Endothelial cell of umbilical vein (primary cell): ENCODE measurements around the gene ABLIM2. TPM values are rescaled to one million over a fixed set of nuclear protein-coding genes. Genes with fewer than 3 reads are reported as not detected.

Experiments used
- BruUV-seq: library from RNA; stranded (reverse); fragments of 400-500 nt; replicated peaks from 2 replicates; lab custom pipeline; 2021; lab: Mats Ljungman, UMichigan
- CTCF ChIA-PET: fragments of 300-600, 350-600 bp; sonication (Branson Sonifier 250); formaldehyde crosslinking; loops from one replicate; lab custom pipeline; 2021; ENCODE audit warnings: antibody characterized with exemption, inconsistent platforms; lab: Charles Lee
- POLR2A ChIA-PET: fragments of 300-600, 350-600 bp; sonication (Branson Sonifier 250); formaldehyde crosslinking; loops from one replicate; lab custom pipeline; 2021; ENCODE audit warnings: antibody characterized with exemption, inconsistent platforms; lab: Charles Lee
- DNase-seq: peaks from one replicate; pipeline ENCODE4 v3.0.0-alpha.2; 2011; ENCODE audit warnings: low read depth, low spot score
- FAIRE-seq: peaks from 2 replicates; lab custom pipeline; 2011; peaks lifted over from hg19 to GRCh38; lab: Jason Lieb, UNC
- H2AFZ ChIP-seq: 2 replicates; pipeline ENCODE4 v1.6.0; 2012; ENCODE audit warnings: low read depth, low read length, control low read depth, inconsistent platforms
- H3K27ac ChIP-seq: 2 replicates; pipeline ENCODE4 v1.5.1; 2011; ENCODE audit warnings: low read depth, mild to moderate bottlenecking, control low read depth, low read length, moderate library complexity; ENCODE audit not compliant: insufficient read depth
- H3K27me3 ChIP-seq, 2 experiments: 2 replicates each; pipeline versions ENCODE4 v1.6.0 to v1.6.1; 2011; ENCODE audit warnings: low read length in 2 of 2, mixed read lengths in 1 of 2; ENCODE audit not compliant: control insufficient read depth in 2 of 2, insufficient read depth in 2 of 2
- H3K36me3 ChIP-seq, 2 experiments: 2 replicates in 1 of 2; 3 replicates in 1 of 2; pipeline ENCODE4 v1.5.1; 2011; ENCODE audit warnings: low read length in 2 of 2, mild to moderate bottlenecking in 1 of 2, moderate library complexity in 1 of 2; ENCODE audit not compliant: control insufficient read depth in 2 of 2, insufficient read depth in 2 of 2; ENCODE audit errors: extremely low read depth in 1 of 2
- H3K4me1 ChIP-seq: 3 replicates; pipeline ENCODE4 v1.5.1; 2011; ENCODE audit warnings: mild to moderate bottlenecking, low read length; ENCODE audit not compliant: control insufficient read depth, insufficient read depth; ENCODE audit errors: extremely low read depth
- H3K4me2 ChIP-seq: 2 replicates; pipeline ENCODE4 v1.6.1; 2011; ENCODE audit warnings: low read length, control low read depth, mixed read lengths; ENCODE audit not compliant: insufficient read depth
- H3K4me3 ChIP-seq, 3 experiments: fragments of 200-600 bp in 1 of 3; sonication (generic), shearing (Covaris generic) in 1 of 3; replicated peaks in 1 of 3; 2 replicates each; pipeline ENCODE4 v1.5.1; 2011 to 2016; ENCODE audit warnings: control low read depth in 3 of 3, low read length in 3 of 3, mild to moderate bottlenecking in 2 of 3, inconsistent platforms in 1 of 3, low read depth in 1 of 3, moderate library complexity in 1 of 3; ENCODE audit not compliant: insufficient read depth in 1 of 3
- H3K79me2 ChIP-seq: 2 replicates; pipeline ENCODE4 v1.6.0; 2012; ENCODE audit warnings: low read length, inconsistent platforms; ENCODE audit not compliant: control insufficient read depth, insufficient read depth
- H3K9ac ChIP-seq: replicated peaks from 2 replicates; pipeline ENCODE3; 2011; ENCODE audit warnings: low read length, control low read depth; ENCODE audit not compliant: insufficient read depth; ENCODE audit errors: extremely low read depth
- H3K9me1 ChIP-seq: replicated peaks from 3 replicates; pipeline ENCODE4 v1.6.0; 2011; ENCODE audit warnings: mild to moderate bottlenecking, low read length; ENCODE audit not compliant: control insufficient read depth, insufficient read depth; ENCODE audit errors: extremely low read depth
- H3K9me3 ChIP-seq: replicated peaks from 2 replicates; pipeline ENCODE4 v1.5.1; 2012; ENCODE audit warnings: low read length, inconsistent platforms; ENCODE audit not compliant: control insufficient read depth, insufficient read depth
- H4K20me1 ChIP-seq: replicated peaks from 2 replicates; pipeline ENCODE3; 2011; ENCODE audit warnings: mild to moderate bottlenecking, low read length; ENCODE audit not compliant: control insufficient read depth, insufficient read depth; ENCODE audit errors: extremely low read depth
- EZH2 ChIP-seq: IDR thresholded peaks from 2 replicates; pipeline ENCODE4 v1.6.1; 2012; ENCODE audit warnings: borderline replicate concordance, low read depth, mild to moderate bottlenecking, moderate library complexity, low read length, inconsistent platforms; ENCODE audit not compliant: severe bottlenecking
- FOS ChIP-seq: IDR thresholded peaks from 2 replicates; pipeline ENCODE4 v1.6.1; 2011; ENCODE audit warnings: mild to moderate bottlenecking, low read length, moderate library complexity, borderline replicate concordance; ENCODE audit not compliant: insufficient read depth
- GATA2 ChIP-seq: IDR thresholded peaks from 2 replicates; pipeline ENCODE4 v1.7.0; 2011; ENCODE audit warnings: low read depth, mild to moderate bottlenecking, moderate library complexity, mixed read lengths, low read length; ENCODE audit not compliant: insufficient read length, insufficient read depth
- JUN ChIP-seq: IDR thresholded peaks from 2 replicates; pipeline ENCODE4 v1.6.1; 2011; ENCODE audit warnings: borderline replicate concordance, low read depth; ENCODE audit not compliant: insufficient read length, insufficient read depth
- MYC ChIP-seq: IDR thresholded peaks from one replicate; pipeline ENCODE4 v1.6.1; 2011; ENCODE audit warnings: mild to moderate bottlenecking, low read depth, low read length
- POLR2A ChIP-seq: IDR thresholded peaks from 2 replicates; pipeline ENCODE4 v1.6.1; 2012; ENCODE audit warnings: low read depth, mild to moderate bottlenecking, control low read depth, low read length
- POLR2AphosphoS5 ChIP-seq: IDR thresholded peaks from 2 replicates; pipeline ENCODE4 v1.6.1; 2012; ENCODE audit warnings: low read depth, mild to moderate bottlenecking, control low read depth, low read length, moderate library complexity; ENCODE audit not compliant: insufficient read depth
- dilution Hi-C: fragments of 300-500 bp; cut with MboI; formaldehyde crosslinking; loops from one replicate; pipeline ENCODE4 v1.15.0; 2019; ENCODE audit warnings: low sequenced_read_pairs; ENCODE audit not compliant: extremely low pct_ligation_motif_present
- intact Hi-C: fragments of 100-400 bp; cut with micrococcal nuclease; formaldehyde crosslinking; loops from one replicate; pipeline ENCODE4 v1.10.0; 2022
- polyA plus RNA-seq, 4 experiments: library from polyadenylated mRNA; depleted of rRNA in 3 of 4; stranded (reverse) in 3 of 4; unstranded in 1 of 4; fragments of >200 nt; gene quantifications; 2 replicates each; pipeline versions ENCODE4 v1.2.1 to v1.2.3, GENCODE V29; 2011 to 2012; ENCODE audit warnings: missing spikeins in 1 of 4
- total RNA-seq: library from RNA; stranded (reverse); gene quantifications from 2 replicates; pipeline ENCODE4 v1.2.3, GENCODE V29; 2021
- TF ChIP-seq, protein P1 (sequence below): IDR thresholded peaks from 2 replicates; pipeline ENCODE4 v1.6.1; 2011; ENCODE audit not compliant: insufficient read depth, insufficient read length
- TF ChIP-seq, protein P2 (sequence below), 2 donors: IDR thresholded peaks; 1 replicate in 1 of 2; 2 replicates in 1 of 2; pipeline ENCODE4 v1.5.1; 2011; ENCODE audit warnings: low read length in 2 of 2, mild to moderate bottlenecking in 2 of 2, moderate library complexity in 2 of 2, control low read depth in 1 of 2, inconsistent platforms in 1 of 2, low read depth in 1 of 2; ENCODE audit not compliant: insufficient read depth in 1 of 2; ENCODE audit errors: extremely low read depth in 1 of 2

Gene ABLIM2
- total and polyA plus RNA-seq, 2 donors (not counting 3 experiments of a cell fraction or from before 2014, with no cell fraction given): 0.28 to 0.66 TPM

GRCh38 chr4:8001564-8002355 lies 156.9 kb downstream of the ABLIM2 start:
- BruUV-seq: no TSS peak
- peaks cover 0 to 4% of the 10 kb centered on the region in 2 experiments for H3K27me3 ChIP-seq
- ChIA-PET POLR2A (no interaction called here), CTCF (interaction anchor here (0.5 to 1.9 kb wide), 3 partner anchors 55 to 200 kb away, joined by 4 to 5 read pairs (median 5); no protein-coding TSS in a partner anchor)
- H4K20me1 ChIP-seq: no peaks in the 10 kb centered on the region
- FAIRE-seq (no peak), DNase-seq (no peak)
- no peak for TF ChIP-seq JUN
- TF ChIP-seq POLR2AphosphoS5: no peak
- TF ChIP-seq, protein P1, sequence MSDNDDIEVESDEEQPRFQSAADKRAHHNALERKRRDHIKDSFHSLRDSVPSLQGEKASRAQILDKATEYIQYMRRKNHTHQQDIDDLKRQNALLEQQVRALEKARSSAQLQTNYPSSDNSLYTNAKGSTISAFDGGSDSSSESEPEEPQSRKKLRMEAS: no peak
- TF ChIP-seq FOS: no peak
- TF ChIP-seq POLR2A: no peak
- TF ChIP-seq MYC: no peak
- no peak for TF ChIP-seq GATA2
- TF ChIP-seq, protein P2, sequence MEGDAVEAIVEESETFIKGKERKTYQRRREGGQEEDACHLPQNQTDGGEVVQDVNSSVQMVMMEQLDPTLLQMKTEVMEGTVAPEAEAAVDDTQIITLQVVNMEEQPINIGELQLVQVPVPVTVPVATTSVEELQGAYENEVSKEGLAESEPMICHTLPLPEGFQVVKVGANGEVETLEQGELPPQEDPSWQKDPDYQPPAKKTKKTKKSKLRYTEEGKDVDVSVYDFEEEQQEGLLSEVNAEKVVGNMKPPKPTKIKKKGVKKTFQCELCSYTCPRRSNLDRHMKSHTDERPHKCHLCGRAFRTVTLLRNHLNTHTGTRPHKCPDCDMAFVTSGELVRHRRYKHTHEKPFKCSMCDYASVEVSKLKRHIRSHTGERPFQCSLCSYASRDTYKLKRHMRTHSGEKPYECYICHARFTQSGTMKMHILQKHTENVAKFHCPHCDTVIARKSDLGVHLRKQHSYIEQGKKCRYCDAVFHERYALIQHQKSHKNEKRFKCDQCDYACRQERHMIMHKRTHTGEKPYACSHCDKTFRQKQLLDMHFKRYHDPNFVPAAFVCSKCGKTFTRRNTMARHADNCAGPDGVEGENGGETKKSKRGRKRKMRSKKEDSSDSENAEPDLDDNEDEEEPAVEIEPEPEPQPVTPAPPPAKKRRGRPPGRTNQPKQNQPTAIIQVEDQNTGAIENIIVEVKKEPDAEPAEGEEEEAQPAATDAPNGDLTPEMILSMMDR (IDR thresholded peaks at IDR 0.05; ENCODE audit: extremely low read depth in 1 of 2, insufficient read depth in 1 of 2, low read depth in 1 of 2, low read length in 2 of 2): no peak
- TF ChIP-seq EZH2: no peak
- H3K4me1 ChIP-seq: no peaks in the 10 kb centered on the region
- H3K4me2 ChIP-seq: no peak overlapping the region
- no peaks in the 10 kb centered on the region for H3K9me3 ChIP-seq
- no peak overlapping the region for H2AFZ ChIP-seq
- intact Hi-C loops: no loop called here
- no peak overlapping the region for H3K27ac ChIP-seq
- H3K79me2 ChIP-seq: no peaks in the 10 kb centered on the region
- H3K4me3 ChIP-seq: no peak overlapping the region
- H3K36me3 ChIP-seq: no peaks in the 10 kb centered on the region
- H3K9ac ChIP-seq: no peak overlapping the region
- dilution Hi-C loops: no loop called here
- H3K9me1 ChIP-seq: no peaks in the 10 kb centered on the region
